K562 (cell line): Measurements from ENCODE around the gene SEBOX. TPM values are rescaled to one million over a fixed set of nuclear protein-coding genes. Genes with fewer than 3 reads are reported as not detected.

Experiments
- ATF7 ChIP-seq: fragments of 450-650 bp; IDR thresholded peaks from 2 replicates; pipeline ENCODE4 v1.7.1; 2014; ENCODE audit warnings: mild to moderate bottlenecking, moderate library complexity
- CBX2 ChIP-seq: fragments of 200-600 bp; sonication (generic); IDR thresholded peaks from one replicate; pipeline ENCODE4 v1.6.1; 2012; ENCODE audit warnings: mild to moderate bottlenecking, low read length, inconsistent platforms; ENCODE audit not compliant: insufficient read depth, poor library complexity, severe bottlenecking
- DACH1 ChIP-seq: fragments of 450-650 bp; IDR thresholded peaks from 2 replicates; pipeline ENCODE4 v1.6.1; 2018; ENCODE audit not compliant: partially characterized antibody
- EHMT2 ChIP-seq: fragments of 450-650 bp; IDR thresholded peaks from 2 replicates; pipeline ENCODE4 v1.6.1; 2018; ENCODE audit warnings: antibody characterized with exemption
- FOXP1 ChIP-seq: sonication (generic); formaldehyde crosslinking; IDR thresholded peaks from 2 replicates; pipeline ENCODE4 v1.8.0; 2022; ENCODE audit warnings: mild to moderate bottlenecking, missing genetic modification reagents
- HNRNPK ChIP-seq: fragments of 200-400 bp; formaldehyde crosslinking; IDR thresholded peaks from one replicate; pipeline ENCODE4 v1.6.1; 2018; ENCODE audit warnings: mild to moderate bottlenecking, low read depth, low read length; ENCODE audit not compliant: poor library complexity, severe bottlenecking
- RCOR1 ChIP-seq, 2 experiments: IDR thresholded peaks; 2 replicates each; pipeline ENCODE4 v1.6.1; 2012; ENCODE audit warnings: low read depth in 2 of 2, low read length in 2 of 2, borderline replicate concordance in 1 of 2, improper control_type of control experiment in 1 of 2
- ZNF239 ChIP-seq: fragments of 250-450 bp; sonication (Bioruptor Pico); IDR thresholded peaks from 2 replicates; pipeline ENCODE4 v1.4.0; 2020; ENCODE audit warnings: mild to moderate bottlenecking
- polyA plus RNA-seq, 8 experiments: library from polyadenylated mRNA; depleted of rRNA in 4 of 8; stranded (reverse) in 5 of 8; unstranded in 3 of 8; fragments of >200 nt; fragmentation: Nextera tagmentation in 2 of 8; fragmentation: Illumina TruSeq in 1 of 8; extraction: Ambion mirVana in 2 of 8; extraction: Trizol in 1 of 8; gene quantifications; 2 replicates each; pipeline versions ENCODE4 v1.2.1 to v1.2.3, GENCODE V29; 2011 to 2014; ENCODE audit warnings: inconsistent platforms in 1 of 8, missing spikeins in 1 of 8
- total RNA-seq, 7 experiments: library from RNA; depleted of rRNA in 6 of 7; stranded (reverse); fragments of >200 nt in 6 of 7; fragmentation: Illumina TruSeq in 2 of 7; extraction: Trizol in 2 of 7; gene quantifications; 2 replicates each; pipeline versions ENCODE4 v1.2.1 to v1.2.3, GENCODE V29; 2011 to 2021; ENCODE audit warnings: low replicate concordance in 1 of 7
- TF ChIP-seq, protein P1 (sequence below), 2 experiments: fragments of 450-650 bp in 1 of 2; IDR thresholded peaks; 2 replicates each; pipeline ENCODE4 v1.6.1; 2011 to 2017; ENCODE audit warnings: low read depth in 2 of 2, antibody characterized with exemption in 1 of 2, borderline replicate concordance in 1 of 2, low read length in 1 of 2, mild to moderate bottlenecking in 1 of 2, mixed read lengths in 1 of 2; ENCODE audit not compliant: control insufficient read depth in 1 of 2
- TF ChIP-seq, protein P2 (sequence below): fragments of 200-600 bp; sonication (generic); IDR thresholded peaks from one replicate; pipeline ENCODE4 v1.6.1; 2012; ENCODE audit warnings: mild to moderate bottlenecking, low read depth, low read length, inconsistent platforms
- TF ChIP-seq, protein P3 (sequence below): IDR thresholded peaks from 2 replicates; pipeline ENCODE4 v1.6.1; 2011; ENCODE audit not compliant: insufficient read length; ENCODE audit errors: extremely low read depth

SEBOX gene
- total and polyA plus RNA-seq, 9 of the 15 experiments (the other 6 are each of a cell fraction or from before 2014, with no cell fraction given) = not detected

DNA sequence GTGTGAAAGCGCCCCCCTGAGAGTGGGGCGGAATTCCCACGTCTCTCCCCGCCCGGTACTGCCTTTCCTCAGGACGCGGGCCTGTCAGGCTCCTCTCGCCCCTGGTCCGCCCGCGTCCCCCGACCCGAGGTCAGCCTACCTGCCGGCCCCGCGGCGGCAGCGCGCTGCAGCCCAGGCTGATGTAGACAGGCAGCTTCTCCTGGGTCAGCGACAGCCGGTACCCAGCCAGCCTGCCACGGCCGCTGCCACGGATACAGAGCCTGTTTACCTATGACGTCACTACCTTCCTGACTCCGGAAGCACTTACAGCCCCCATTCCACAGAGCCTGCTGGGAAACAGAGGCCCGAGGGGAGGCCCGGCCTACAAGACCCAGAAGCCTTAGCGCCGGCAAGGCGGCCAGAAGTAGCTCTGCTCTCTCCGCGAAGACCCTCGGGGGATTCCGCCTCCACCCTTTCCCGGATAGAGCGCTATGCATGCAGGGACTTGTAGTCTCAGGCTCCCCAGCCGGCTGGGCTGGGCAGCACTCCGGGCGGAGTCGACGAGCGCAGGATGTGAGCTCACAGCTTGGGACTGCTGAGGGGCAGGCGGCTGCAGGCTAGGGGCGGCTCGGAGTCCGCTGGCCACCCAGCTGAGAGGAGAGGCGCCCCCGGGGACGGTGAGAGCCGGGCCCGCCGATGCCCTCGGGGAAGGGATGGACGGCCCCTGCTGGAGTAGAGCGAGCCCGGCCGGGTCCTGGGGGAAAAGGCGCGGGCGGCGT, 29.6 kb downstream of the SEBOX start, which contains the start of the genes IFT20 and TNFAIP1 (continued):
- TF ChIP-seq, protein P1, sequence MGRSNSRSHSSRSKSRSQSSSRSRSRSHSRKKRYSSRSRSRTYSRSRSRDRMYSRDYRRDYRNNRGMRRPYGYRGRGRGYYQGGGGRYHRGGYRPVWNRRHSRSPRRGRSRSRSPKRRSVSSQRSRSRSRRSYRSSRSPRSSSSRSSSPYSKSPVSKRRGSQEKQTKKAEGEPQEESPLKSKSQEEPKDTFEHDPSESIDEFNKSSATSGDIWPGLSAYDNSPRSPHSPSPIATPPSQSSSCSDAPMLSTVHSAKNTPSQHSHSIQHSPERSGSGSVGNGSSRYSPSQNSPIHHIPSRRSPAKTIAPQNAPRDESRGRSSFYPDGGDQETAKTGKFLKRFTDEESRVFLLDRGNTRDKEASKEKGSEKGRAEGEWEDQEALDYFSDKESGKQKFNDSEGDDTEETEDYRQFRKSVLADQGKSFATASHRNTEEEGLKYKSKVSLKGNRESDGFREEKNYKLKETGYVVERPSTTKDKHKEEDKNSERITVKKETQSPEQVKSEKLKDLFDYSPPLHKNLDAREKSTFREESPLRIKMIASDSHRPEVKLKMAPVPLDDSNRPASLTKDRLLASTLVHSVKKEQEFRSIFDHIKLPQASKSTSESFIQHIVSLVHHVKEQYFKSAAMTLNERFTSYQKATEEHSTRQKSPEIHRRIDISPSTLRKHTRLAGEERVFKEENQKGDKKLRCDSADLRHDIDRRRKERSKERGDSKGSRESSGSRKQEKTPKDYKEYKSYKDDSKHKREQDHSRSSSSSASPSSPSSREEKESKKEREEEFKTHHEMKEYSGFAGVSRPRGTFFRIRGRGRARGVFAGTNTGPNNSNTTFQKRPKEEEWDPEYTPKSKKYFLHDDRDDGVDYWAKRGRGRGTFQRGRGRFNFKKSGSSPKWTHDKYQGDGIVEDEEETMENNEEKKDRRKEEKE (IDR thresholded peaks at IDR 0.05; ENCODE audit: borderline replicate concordance in 1 of 2, control insufficient read depth in 1 of 2, low read depth in 2 of 2, low read length in 1 of 2) = no peak
- TF ChIP-seq, protein P2, sequence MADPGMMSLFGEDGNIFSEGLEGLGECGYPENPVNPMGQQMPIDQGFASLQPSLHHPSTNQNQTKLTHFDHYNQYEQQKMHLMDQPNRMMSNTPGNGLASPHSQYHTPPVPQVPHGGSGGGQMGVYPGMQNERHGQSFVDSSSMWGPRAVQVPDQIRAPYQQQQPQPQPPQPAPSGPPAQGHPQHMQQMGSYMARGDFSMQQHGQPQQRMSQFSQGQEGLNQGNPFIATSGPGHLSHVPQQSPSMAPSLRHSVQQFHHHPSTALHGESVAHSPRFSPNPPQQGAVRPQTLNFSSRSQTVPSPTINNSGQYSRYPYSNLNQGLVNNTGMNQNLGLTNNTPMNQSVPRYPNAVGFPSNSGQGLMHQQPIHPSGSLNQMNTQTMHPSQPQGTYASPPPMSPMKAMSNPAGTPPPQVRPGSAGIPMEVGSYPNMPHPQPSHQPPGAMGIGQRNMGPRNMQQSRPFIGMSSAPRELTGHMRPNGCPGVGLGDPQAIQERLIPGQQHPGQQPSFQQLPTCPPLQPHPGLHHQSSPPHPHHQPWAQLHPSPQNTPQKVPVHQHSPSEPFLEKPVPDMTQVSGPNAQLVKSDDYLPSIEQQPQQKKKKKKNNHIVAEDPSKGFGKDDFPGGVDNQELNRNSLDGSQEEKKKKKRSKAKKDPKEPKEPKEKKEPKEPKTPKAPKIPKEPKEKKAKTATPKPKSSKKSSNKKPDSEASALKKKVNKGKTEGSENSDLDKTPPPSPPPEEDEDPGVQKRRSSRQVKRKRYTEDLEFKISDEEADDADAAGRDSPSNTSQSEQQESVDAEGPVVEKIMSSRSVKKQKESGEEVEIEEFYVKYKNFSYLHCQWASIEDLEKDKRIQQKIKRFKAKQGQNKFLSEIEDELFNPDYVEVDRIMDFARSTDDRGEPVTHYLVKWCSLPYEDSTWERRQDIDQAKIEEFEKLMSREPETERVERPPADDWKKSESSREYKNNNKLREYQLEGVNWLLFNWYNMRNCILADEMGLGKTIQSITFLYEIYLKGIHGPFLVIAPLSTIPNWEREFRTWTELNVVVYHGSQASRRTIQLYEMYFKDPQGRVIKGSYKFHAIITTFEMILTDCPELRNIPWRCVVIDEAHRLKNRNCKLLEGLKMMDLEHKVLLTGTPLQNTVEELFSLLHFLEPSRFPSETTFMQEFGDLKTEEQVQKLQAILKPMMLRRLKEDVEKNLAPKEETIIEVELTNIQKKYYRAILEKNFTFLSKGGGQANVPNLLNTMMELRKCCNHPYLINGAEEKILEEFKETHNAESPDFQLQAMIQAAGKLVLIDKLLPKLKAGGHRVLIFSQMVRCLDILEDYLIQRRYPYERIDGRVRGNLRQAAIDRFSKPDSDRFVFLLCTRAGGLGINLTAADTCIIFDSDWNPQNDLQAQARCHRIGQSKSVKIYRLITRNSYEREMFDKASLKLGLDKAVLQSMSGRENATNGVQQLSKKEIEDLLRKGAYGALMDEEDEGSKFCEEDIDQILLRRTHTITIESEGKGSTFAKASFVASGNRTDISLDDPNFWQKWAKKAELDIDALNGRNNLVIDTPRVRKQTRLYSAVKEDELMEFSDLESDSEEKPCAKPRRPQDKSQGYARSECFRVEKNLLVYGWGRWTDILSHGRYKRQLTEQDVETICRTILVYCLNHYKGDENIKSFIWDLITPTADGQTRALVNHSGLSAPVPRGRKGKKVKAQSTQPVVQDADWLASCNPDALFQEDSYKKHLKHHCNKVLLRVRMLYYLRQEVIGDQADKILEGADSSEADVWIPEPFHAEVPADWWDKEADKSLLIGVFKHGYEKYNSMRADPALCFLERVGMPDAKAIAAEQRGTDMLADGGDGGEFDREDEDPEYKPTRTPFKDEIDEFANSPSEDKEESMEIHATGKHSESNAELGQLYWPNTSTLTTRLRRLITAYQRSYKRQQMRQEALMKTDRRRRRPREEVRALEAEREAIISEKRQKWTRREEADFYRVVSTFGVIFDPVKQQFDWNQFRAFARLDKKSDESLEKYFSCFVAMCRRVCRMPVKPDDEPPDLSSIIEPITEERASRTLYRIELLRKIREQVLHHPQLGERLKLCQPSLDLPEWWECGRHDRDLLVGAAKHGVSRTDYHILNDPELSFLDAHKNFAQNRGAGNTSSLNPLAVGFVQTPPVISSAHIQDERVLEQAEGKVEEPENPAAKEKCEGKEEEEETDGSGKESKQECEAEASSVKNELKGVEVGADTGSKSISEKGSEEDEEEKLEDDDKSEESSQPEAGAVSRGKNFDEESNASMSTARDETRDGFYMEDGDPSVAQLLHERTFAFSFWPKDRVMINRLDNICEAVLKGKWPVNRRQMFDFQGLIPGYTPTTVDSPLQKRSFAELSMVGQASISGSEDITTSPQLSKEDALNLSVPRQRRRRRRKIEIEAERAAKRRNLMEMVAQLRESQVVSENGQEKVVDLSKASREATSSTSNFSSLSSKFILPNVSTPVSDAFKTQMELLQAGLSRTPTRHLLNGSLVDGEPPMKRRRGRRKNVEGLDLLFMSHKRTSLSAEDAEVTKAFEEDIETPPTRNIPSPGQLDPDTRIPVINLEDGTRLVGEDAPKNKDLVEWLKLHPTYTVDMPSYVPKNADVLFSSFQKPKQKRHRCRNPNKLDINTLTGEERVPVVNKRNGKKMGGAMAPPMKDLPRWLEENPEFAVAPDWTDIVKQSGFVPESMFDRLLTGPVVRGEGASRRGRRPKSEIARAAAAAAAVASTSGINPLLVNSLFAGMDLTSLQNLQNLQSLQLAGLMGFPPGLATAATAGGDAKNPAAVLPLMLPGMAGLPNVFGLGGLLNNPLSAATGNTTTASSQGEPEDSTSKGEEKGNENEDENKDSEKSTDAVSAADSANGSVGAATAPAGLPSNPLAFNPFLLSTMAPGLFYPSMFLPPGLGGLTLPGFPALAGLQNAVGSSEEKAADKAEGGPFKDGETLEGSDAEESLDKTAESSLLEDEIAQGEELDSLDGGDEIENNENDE = no peak
- no peak for TF ChIP-seq EHMT2
- TF ChIP-seq HNRNPK = no peak
- TF ChIP-seq ZNF239 (CRISPR knock-in tag) = peak; percentile 58
- TF ChIP-seq, protein P3, sequence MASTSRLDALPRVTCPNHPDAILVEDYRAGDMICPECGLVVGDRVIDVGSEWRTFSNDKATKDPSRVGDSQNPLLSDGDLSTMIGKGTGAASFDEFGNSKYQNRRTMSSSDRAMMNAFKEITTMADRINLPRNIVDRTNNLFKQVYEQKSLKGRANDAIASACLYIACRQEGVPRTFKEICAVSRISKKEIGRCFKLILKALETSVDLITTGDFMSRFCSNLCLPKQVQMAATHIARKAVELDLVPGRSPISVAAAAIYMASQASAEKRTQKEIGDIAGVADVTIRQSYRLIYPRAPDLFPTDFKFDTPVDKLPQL = no peak
- no peak for TF ChIP-seq CBX2
- TF ChIP-seq ATF7 = peak; percentile 100
- no peak for TF ChIP-seq DACH1
- TF ChIP-seq FOXP1 (CRISPR knock-in tag) = peak; percentile 74
- TF ChIP-seq RCOR1 (IDR thresholded peaks at IDR 0.05; ENCODE audit: borderline replicate concordance in 1 of 2, low read depth in 2 of 2, low read length in 2 of 2) = no peak
